Fibroblast of villous mesenchyme (primary cell): ENCODE results near the gene IRAK1. TPM values are rescaled to one million over a fixed set of nuclear protein-coding genes. Genes with fewer than 3 reads are reported as not detected.

Experiments
- DNase-seq: peaks from one replicate; pipeline ENCODE4 v3.0.0-alpha.2; 2010; ENCODE audit warnings: low read depth
- H3K4me3 ChIP-seq: 2 replicates; pipeline ENCODE4 v1.5.1; 2011; ENCODE audit warnings: low read depth, mild to moderate bottlenecking, low read length
- total RNA-seq: library from RNA; depleted of rRNA; stranded (reverse); fragments of >200 nt; gene quantifications from 2 replicates; pipeline ENCODE4 v1.2.3, GENCODE V29; 2012
- TF ChIP-seq, protein P1 (sequence below): IDR thresholded peaks from 2 replicates; pipeline ENCODE4 v1.5.1; 2012; ENCODE audit warnings: low read depth, mild to moderate bottlenecking, low read length; ENCODE audit not compliant: insufficient read depth

Gene IRAK1
- total RNA-seq, 1 donor, result 62.6 TPM

GRCh38 chrX:153992180-153992579, 27.5 kb downstream of the IRAK1 start:
- TF ChIP-seq, protein P1, sequence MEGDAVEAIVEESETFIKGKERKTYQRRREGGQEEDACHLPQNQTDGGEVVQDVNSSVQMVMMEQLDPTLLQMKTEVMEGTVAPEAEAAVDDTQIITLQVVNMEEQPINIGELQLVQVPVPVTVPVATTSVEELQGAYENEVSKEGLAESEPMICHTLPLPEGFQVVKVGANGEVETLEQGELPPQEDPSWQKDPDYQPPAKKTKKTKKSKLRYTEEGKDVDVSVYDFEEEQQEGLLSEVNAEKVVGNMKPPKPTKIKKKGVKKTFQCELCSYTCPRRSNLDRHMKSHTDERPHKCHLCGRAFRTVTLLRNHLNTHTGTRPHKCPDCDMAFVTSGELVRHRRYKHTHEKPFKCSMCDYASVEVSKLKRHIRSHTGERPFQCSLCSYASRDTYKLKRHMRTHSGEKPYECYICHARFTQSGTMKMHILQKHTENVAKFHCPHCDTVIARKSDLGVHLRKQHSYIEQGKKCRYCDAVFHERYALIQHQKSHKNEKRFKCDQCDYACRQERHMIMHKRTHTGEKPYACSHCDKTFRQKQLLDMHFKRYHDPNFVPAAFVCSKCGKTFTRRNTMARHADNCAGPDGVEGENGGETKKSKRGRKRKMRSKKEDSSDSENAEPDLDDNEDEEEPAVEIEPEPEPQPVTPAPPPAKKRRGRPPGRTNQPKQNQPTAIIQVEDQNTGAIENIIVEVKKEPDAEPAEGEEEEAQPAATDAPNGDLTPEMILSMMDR, result no peak
- DNase-seq, result no peak

GRCh38 chrX:153991013-153991580, 28.6 kb downstream of the IRAK1 start:
- DNase-seq, result no peak
- TF ChIP-seq, protein P1, result no peak
- no peak overlapping the region for H3K4me3 ChIP-seq

More at GRCh38 chrX:153992180-153992579, 27.5 kb downstream of the IRAK1 start:
- no peak overlapping the region for H3K4me3 ChIP-seq

GRCh38 chrX:153989973-153990655, 29.6 kb downstream of the IRAK1 start:
- no peak for DNase-seq
- no peak overlapping the region for H3K4me3 ChIP-seq
- TF ChIP-seq, protein P1, result no peak

- no peak overlapping the region for H3K4me3 ChIP-seq
- TF ChIP-seq, protein P1, result no peak
- no peak for DNase-seq
Measured at GRCh38 chrX:153988493-153988892, 31.2 kb downstream of the IRAK1 start.

- no peak for DNase-seq
- TF ChIP-seq, protein P1, result no peak
- no peak overlapping the region for H3K4me3 ChIP-seq
Measured at GRCh38 chrX:153984351-153985178, 35.1 kb downstream of the IRAK1 start.

- TF ChIP-seq, protein P1, result no peak
- DNase-seq, result no peak
- H3K4me3 ChIP-seq, result no peak overlapping the region
Measured at GRCh38 chrX:153983321-153983801, 36.3 kb downstream of the IRAK1 start.
